IMR-90 (cell line): Measurements from ENCODE around the gene KRTAP12-4. TPM values are rescaled to one million over a fixed set of nuclear protein-coding genes. Genes with fewer than 3 reads are reported as not detected.

Experiments used
- microRNA-seq, 2 experiments: library from miRNA; stranded (forward) in 1 of 2; unstranded in 1 of 2; fragments of 10-50 nt in 1 of 2; fragments of <30 nt in 1 of 2; gene quantifications in 1 of 2; microRNA quantifications in 1 of 2; one replicate each; pipeline versions ENCODE3 to v1.1.0; 2013 to 2020; ENCODE audit not compliant: insufficient read depth in 1 of 2, insufficient read length in 1 of 2, unreplicated experiment in 1 of 2
- polyA plus RNA-seq, 3 experiments: library from polyadenylated mRNA; depleted of rRNA; stranded (reverse); fragments of >200 nt; gene quantifications; 2 replicates each; pipeline ENCODE4 v1.2.3, GENCODE V29; 2012; ENCODE audit warnings: low replicate concordance in 1 of 3
- small RNA-seq, 5 experiments: library from RNA; depleted of rRNA; stranded (forward); fragments of <200 nt; gene quantifications; one replicate each; pipeline ENCODE3, GENCODE V24; 2012
- total RNA-seq: library from RNA; depleted of rRNA; stranded (reverse); fragments of >200 nt; gene quantifications from 2 replicates; pipeline ENCODE4 v1.2.3, GENCODE V29; 2012; rRNA removed

The KRTAP12-4 gene
- total and polyA plus RNA-seq, 2 of the 4 experiments (the other 2 are of a cell fraction): not detected

Small RNA genes lying within 50 kb of the gene (microRNA-seq; reads per million reads assigned to microRNA genes)
- not detected for gene KRTAP12-6P (ENCODE audit: insufficient read depth, insufficient read length)

Small RNA genes lying within 50 kb of the gene (small RNA-seq; reads per million reads assigned to genes)
- 0 reads per million in 5 experiments for gene KRTAP12-6P

Other genes with a start within 250 kb of the KRTAP12-4 start
- under 0.01 TPM in 2 replicates for gene LRRC3, start 199.1 kb downstream of the KRTAP12-4 start, total RNA-seq
- 0.38 and 0.53 TPM in 2 replicates for gene LRRC3, start 199.1 kb downstream of the KRTAP12-4 start, polyA plus RNA-seq (2012; rRNA removed)
- not detected in 2 replicates for gene KRTAP10-1, start 114.5 kb downstream of the KRTAP12-4 start, total RNA-seq
- not detected in 2 replicates for gene KRTAP10-1, start 114.5 kb downstream of the KRTAP12-4 start, polyA plus RNA-seq (2012; rRNA removed)
- not detected in 2 replicates for gene KRTAP10-2, start 103.2 kb downstream of the KRTAP12-4 start, total RNA-seq
- not detected in 2 replicates for gene KRTAP10-2, start 103.2 kb downstream of the KRTAP12-4 start, polyA plus RNA-seq (2012; rRNA removed)
- gene KRTAP10-3, start 95.9 kb downstream of the KRTAP12-4 start, total RNA-seq: not detected in 2 replicates
- not detected in 2 replicates for gene KRTAP10-3, start 95.9 kb downstream of the KRTAP12-4 start, polyA plus RNA-seq (2012; rRNA removed)
- gene KRTAP10-4, start 80.9 kb downstream of the KRTAP12-4 start, total RNA-seq: not detected in 2 replicates
- gene KRTAP10-4, start 80.9 kb downstream of the KRTAP12-4 start, polyA plus RNA-seq (2012; rRNA removed): not detected in 2 replicates
- gene KRTAP10-5, start 74.1 kb downstream of the KRTAP12-4 start, total RNA-seq: not detected in 2 replicates
- gene KRTAP10-5, start 74.1 kb downstream of the KRTAP12-4 start, polyA plus RNA-seq (2012; rRNA removed): not detected in 2 replicates
- gene KRTAP10-6, start 62.2 kb downstream of the KRTAP12-4 start, total RNA-seq: not detected in 2 replicates
- gene KRTAP10-6, start 62.2 kb downstream of the KRTAP12-4 start, polyA plus RNA-seq (2012; rRNA removed): not detected in 2 replicates
- not detected in 2 replicates for gene KRTAP10-7, start 54.1 kb downstream of the KRTAP12-4 start, total RNA-seq
- gene KRTAP10-7, start 54.1 kb downstream of the KRTAP12-4 start, polyA plus RNA-seq (2012; rRNA removed): not detected in 2 replicates
- not detected in 2 replicates for gene KRTAP10-8, start 42.6 kb downstream of the KRTAP12-4 start, total RNA-seq
- gene KRTAP10-8, start 42.6 kb downstream of the KRTAP12-4 start, polyA plus RNA-seq (2012; rRNA removed): not detected in 2 replicates
- gene KRTAP10-9, start 27.6 kb downstream of the KRTAP12-4 start, total RNA-seq: not detected in 2 replicates
- not detected in 2 replicates for gene KRTAP10-9, start 27.6 kb downstream of the KRTAP12-4 start, polyA plus RNA-seq (2012; rRNA removed)
- not detected in 2 replicates for gene KRTAP10-10, start 17.3 kb downstream of the KRTAP12-4 start, total RNA-seq
- gene KRTAP10-10, start 17.3 kb downstream of the KRTAP12-4 start, polyA plus RNA-seq (2012; rRNA removed): not detected in 2 replicates
- not detected in 2 replicates for gene KRTAP10-11, start 8.2 kb downstream of the KRTAP12-4 start, total RNA-seq
- gene KRTAP10-11, start 8.2 kb downstream of the KRTAP12-4 start, polyA plus RNA-seq (2012; rRNA removed): not detected in 2 replicates
- gene KRTAP12-3, start 3.3 kb upstream of the KRTAP12-4 start, total RNA-seq: not detected in 2 replicates
- not detected in 2 replicates for gene KRTAP12-3, start 3.3 kb upstream of the KRTAP12-4 start, polyA plus RNA-seq (2012; rRNA removed)
- gene KRTAP12-2, start 12.3 kb upstream of the KRTAP12-4 start, total RNA-seq: not detected in 2 replicates
- not detected in 2 replicates for gene KRTAP12-2, start 12.3 kb upstream of the KRTAP12-4 start, polyA plus RNA-seq (2012; rRNA removed)
- gene KRTAP12-1, start 27.5 kb upstream of the KRTAP12-4 start, total RNA-seq: not detected in 2 replicates
- not detected in 2 replicates for gene KRTAP12-1, start 27.5 kb upstream of the KRTAP12-4 start, polyA plus RNA-seq (2012; rRNA removed)
- gene KRTAP10-12, start 42.5 kb upstream of the KRTAP12-4 start, total RNA-seq: not detected in 2 replicates
- not detected in 2 replicates for gene KRTAP10-12, start 42.5 kb upstream of the KRTAP12-4 start, polyA plus RNA-seq (2012; rRNA removed)
- gene TSPEAR, start 56.9 kb upstream of the KRTAP12-4 start, total RNA-seq: not detected in 2 replicates
- not detected in 2 replicates for gene TSPEAR, start 56.9 kb upstream of the KRTAP12-4 start, polyA plus RNA-seq (2012; rRNA removed)
- gene UBE2G2, start 147.2 kb upstream of the KRTAP12-4 start, total RNA-seq: 65.4 and 75.8 TPM in 2 replicates
- gene UBE2G2, start 147.2 kb upstream of the KRTAP12-4 start, polyA plus RNA-seq (2012; rRNA removed): 81.9 and 91.7 TPM in 2 replicates
- 64.9 and 103 TPM in 2 replicates for gene SUMO3, start 163.4 kb upstream of the KRTAP12-4 start, total RNA-seq
- 101 and 104 TPM in 2 replicates for gene SUMO3, start 163.4 kb upstream of the KRTAP12-4 start, polyA plus RNA-seq (2012; rRNA removed)
- 194 and 230 TPM in 2 replicates for gene PTTG1IP, start 219.0 kb upstream of the KRTAP12-4 start, total RNA-seq
- gene PTTG1IP, start 219.0 kb upstream of the KRTAP12-4 start, polyA plus RNA-seq (2012; rRNA removed): 156 and 167 TPM in 2 replicates